NCI-H1694 treated with DMSO at 0.1 percent for 48 hours (cell line): ENCODE data around the gene OLFM1.
A peak's percentile ranks its signal among the peaks of the same experiment; 100 is the strongest.
"Not testable (repeated sequence)": the region's sequence is repeated elsewhere in the genome, so short reads cannot be mapped to it uniquely, and the experiment has no call there.

Source experiments
- DNase-seq: peaks from one replicate; lab custom pipeline; 2025; lab: John Stamatoyannopoulos, UW

Gene OLFM1

GRCh38 chr9:135134268-135135022 lies 47.0 kb downstream of the OLFM1 start:
- peak; percentile 46 for DNase-seq

DNA sequence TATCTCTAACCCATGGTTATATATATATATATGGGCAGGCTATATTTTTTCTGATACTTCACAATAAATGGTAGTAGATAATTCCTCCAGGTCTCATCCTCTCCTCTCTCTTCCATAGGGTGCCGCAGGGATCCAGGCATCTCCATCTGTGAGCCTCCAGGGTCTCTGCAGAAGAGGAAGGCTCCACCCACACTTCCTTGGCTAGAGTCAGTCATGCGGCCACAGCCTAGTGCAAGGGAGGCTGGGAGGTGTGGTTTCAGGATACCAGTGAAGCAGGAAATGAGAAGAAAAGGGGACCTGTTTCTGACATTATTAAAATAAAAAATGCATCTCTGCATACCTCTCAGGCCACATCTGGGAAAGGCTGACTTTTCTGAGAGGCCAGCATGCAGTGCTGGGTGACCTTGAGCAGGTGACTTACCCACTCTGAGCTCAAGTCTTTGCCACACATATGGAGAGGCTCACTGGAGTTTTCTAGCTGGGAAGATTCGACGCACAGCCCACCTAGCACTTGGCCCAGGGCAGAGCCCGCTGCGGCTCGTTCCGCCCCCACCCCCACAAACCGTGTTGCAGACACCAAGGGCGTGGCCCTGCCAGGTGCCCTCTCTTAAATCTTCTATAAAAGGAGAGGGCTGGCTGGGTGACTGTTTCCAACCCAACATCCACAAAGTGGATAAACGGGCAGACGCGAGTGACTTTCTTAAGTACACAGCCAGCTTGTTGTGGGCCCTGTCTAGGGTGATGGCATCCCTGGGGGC lies 47.9 kb downstream of the OLFM1 start:
- no peak for DNase-seq

GRCh38 chr9:135135929-135136315 lies 48.5 kb downstream of the OLFM1 start:
- DNase-seq, result no peak

DNA sequence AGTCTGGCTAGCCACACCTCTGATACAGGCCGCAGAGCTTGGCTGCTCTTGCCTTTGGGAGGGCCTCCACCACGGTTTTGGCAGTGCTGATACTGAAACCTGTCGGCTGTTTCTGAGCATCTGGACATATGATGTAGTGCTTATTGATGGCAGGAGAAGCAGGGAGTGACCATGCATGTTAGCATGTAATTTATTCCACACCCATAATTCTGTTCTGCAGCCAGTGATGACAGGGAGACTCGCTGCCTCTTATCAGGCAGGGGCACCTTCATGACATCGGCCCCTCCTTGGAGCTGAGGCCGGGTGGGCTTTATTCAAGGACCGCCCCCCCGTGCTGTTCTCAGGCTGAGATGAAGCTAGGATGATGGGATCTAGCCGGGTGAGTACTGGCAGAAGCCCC lies 49.0 kb downstream of the OLFM1 start:
- peak; percentile 75 for DNase-seq

- peak; percentile 84 for DNase-seq
Observed at GRCh38 chr9:135136991-135137832, 49.7 kb downstream of the OLFM1 start.

DNA sequence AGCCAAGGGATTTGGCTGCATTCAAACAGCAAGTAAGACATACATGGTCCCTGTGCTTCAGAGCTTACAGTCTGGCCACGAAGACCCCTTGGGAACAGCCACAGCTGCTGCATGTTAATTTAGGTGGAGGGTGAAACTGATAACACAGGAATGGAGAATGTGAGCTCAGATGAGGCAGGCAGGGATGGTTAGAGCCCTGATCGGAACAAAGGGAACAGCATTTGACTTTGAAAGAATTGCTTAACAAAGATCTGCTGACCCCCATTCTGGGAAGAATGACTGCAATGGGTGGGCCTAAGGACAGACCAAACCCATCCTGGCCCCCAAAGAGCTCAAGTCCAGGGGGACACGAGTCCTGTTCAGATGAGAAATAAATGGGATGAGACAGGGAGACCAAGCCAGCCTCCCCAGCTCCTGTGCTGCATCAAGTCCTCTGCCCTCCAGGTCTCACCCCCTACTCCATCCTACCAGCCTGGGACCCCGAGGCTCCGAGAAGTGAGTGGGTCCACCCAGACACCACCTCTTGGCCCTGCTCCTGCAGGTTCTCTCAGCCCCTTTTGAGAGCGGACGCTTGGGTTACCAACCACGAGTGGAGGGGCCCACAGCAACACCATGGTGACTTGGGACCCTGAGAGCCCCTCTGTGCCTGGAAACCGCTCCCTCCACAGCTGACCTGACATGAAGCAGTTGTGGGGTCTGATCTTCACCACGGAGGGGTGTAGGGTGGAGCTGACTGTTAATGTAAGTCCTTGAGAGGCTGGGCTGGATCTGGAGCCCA lies 50.8 kb downstream of the OLFM1 start:
- no peak for DNase-seq

DNA sequence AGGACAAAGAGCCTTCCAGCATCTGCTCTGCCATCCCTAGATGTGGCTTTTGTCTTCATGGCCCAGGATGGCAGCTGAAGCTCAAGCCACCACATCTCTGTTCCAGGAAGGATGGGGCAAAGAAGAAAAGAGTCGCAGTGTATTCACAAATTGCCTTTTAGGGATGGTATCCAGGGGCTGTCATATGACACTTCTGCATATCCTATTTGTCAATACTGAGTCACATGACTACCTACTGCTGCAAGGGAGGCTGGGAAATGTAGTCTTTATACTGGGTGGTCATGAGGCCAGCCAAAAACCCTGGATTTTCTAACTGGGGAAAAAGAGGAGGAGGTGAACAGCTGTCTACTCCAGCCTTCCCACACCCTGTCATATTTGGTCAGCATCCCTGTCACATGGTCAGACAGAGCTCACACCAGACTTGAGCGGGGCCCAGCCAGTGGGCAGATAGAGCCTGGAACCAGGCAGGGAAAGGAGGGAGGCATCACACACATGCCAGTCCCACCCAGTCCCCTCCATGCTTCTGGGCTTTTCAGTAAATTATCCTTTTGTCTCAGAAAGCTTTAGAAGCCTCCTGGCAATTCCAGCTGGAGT lies 52.0 kb downstream of the OLFM1 start:
- DNase-seq, result no peak

DNA sequence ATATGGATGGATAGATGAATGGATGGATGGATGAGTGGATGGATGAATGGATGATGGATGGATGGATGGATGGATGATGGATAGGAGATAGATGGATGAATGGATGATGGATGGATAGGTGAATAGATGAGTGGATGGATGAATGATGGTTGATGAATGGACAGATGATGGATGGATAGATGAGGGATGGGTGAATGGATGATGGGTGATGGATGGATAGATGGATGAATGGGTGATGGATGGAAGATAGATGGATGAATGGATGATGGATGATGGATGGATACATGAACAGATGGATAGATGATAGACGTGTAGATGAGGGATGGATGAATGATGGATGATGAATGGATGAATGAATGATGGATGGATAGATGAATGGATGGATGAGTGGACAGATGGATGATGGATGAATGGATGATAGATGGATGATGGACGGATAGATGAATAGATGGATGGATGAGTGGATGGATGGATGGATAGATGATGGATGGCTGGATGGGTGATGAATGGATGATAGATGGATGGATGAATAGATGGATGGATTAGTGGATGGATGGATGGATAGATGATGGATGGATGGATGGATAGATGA lies 53.8 kb downstream of the OLFM1 start:
- no peak for DNase-seq

- DNase-seq, result peak; percentile 9
Observed at GRCh38 chr9:135144581-135145170, 57.2 kb downstream of the OLFM1 start.

GRCh38 chr9:135145312-135145711 lies 57.8 kb downstream of the OLFM1 start:
- no peak for DNase-seq

DNA sequence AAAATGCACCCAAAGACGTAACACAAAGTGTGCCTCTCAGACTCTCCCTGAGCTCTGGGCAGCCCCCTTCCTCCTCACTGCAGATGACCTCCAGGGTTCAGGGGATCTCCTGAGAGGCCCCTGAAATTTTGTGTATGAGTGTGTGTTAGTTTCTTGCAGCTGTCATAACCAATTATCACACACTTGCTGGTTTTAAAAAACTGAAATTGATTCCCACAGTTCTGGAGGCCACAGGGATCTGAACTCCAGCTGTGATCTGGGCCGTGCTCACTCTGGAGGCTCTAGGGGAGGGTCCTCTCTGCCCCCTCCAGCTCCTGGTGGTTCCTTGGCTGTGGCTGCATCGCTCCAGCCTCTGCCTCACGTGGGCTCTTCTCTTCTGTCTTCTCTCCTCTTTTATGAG lies 58.8 kb downstream of the OLFM1 start:
- DNase-seq, result no peak

- DNase-seq, result peak; percentile 62
Observed at GRCh38 chr9:135146766-135147473, 59.5 kb downstream of the OLFM1 start.

DNA sequence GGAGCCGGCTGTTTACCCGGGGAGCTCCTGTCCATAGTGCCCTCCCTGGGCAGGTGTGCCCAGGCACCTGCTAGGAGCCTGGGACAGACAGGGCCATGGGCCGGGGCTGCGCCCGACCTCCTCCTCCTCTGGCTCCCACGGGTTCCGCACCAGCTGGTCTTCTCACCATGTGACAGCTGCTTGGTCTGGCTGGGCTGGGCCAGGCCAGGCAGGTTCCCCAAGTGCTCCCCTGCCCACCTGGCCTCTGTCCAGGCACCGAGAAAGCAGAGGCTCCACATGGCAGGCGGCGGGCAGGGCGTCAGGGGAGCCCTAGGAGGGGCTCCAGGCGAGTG lies 60.0 kb downstream of the OLFM1 start:
- peak; percentile 48 for DNase-seq

DNA sequence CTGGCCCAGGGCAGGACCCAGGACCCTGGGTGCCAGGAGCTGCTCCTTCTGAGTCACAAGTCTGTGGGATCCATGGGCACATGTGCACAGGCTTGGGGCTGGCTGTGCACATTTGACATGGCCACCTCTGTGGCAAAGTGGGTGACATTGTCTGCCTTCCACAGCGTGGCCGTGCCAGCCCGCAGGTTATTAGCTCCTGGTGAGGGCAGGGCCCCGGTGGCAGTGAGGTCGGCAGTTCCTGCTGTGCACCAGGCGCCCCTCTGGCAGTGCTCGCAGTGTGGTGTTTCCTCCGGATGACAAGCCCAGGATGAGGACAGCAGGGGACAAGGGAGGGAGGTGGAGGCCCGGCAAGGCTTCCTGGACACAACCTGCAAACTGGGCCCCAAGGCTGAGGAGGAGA lies 60.5 kb downstream of the OLFM1 start:
- no peak for DNase-seq

DNA sequence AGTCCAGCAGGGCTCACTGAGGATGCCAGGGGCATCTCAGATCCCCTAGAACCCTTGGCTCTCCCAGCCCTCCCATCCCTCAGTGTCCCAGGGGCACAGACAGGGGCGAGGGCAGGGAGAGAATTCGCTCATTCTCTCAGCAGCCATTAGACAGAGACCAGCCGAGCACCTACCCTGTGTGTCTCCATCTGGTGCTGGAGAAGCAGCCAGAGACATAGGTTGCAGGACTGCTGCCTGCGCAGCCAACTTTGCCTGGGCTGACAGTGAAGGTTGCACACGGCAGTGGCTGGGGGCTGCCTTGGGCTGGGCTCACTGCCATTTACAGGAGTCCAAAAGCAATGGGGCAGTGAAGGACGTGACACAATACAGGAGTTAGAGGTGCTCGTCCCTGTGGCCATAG lies 60.9 kb downstream of the OLFM1 start:
- DNase-seq, result no peak

- not testable (repeated sequence) for DNase-seq
Observed at GRCh38 chr9:135149901-135150300, 62.4 kb downstream of the OLFM1 start.

- no peak for DNase-seq
Observed at GRCh38 chr9:135150981-135151380, 63.5 kb downstream of the OLFM1 start.

DNA sequence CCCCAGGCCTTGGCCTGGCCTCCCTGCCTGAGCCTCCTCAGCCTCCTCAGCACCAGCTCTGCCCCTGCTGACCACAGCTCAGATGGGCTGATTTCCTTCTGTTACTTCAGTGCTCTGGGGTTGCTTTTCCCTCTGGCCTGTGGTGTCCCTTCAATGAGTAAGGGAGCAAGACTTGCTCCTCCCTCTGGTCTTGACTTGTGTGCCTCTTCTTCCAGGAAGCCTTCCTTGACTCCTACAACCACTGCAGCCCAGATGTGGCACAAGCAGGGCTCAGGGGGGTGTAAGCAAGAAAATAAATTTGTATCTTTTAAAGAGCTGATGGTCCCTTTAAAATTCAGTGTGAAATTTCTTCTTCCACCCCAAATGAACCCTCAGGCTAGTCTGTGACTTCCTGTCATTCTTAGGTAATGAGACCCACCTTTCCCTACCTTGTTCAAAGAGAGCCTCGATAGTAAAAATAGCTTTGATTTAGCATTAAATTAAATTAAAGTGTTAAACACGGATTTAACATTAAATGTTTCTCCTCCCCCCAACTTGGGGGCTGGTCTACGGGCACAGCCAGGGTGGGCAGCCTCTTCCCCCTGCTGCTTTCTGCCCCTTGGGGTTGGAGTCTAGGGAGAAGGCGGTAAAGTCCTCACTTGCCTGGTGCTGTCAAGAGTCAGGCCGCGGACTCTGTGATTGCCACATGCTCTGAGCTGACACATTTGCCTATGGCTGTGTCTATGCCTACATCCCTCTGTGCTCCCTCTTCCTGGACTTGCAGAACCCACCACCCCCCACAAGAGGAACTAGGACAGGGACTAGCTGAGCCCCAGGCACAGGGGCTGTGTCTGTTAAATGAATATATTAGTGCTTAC lies 64.5 kb downstream of the OLFM1 start:
- no peak for DNase-seq
